PC-3 (cell line): Measurements from ENCODE around the gene MGARP. TPM values are rescaled to one million over a fixed set of nuclear protein-coding genes. Genes with fewer than 3 reads are reported as not detected.

Experiments used
- ATAC-seq: fragments of 200-7000 bp; cut with Tn5 transposase; 2 replicates; pipeline ENCODE4 v1.9.1; 2020; ENCODE audit warnings: mild to moderate bottlenecking, moderate library complexity
- BruUV-seq: library from RNA; stranded (reverse); fragments of 400-500 nt; replicated peaks from 2 replicates; lab custom pipeline; 2021; lab: Mats Ljungman, UMichigan
- CTCF ChIA-PET: fragments of 300-600 bp; sonication (Branson Sonifier 250); formaldehyde crosslinking; loops from one replicate; lab custom pipeline; 2022; ENCODE audit warnings: antibody characterized with exemption; lab: Charles Lee
- POLR2A ChIA-PET: fragments of 300-600 bp; sonication (Branson Sonifier 250); formaldehyde crosslinking; loops from one replicate; lab custom pipeline; 2022; ENCODE audit warnings: antibody characterized with exemption; ENCODE audit not compliant: unreplicated experiment; lab: Charles Lee
- DNase-seq: peaks from one replicate; pipeline ENCODE4 v3.0.0-alpha.2; 2015
- H2AFZ ChIP-seq: fragments of 300-600 bp; sonication (generic); 2 replicates; pipeline ENCODE4 v1.6.0; 2016; ENCODE audit warnings: antibody characterized with exemption, low read length
- H3F3A ChIP-seq: fragments of 300-600 bp; sonication (generic); one replicate; pipeline ENCODE4 v1.6.0; 2017; ENCODE audit warnings: antibody characterized with exemption, low read length, control low read depth, mild to moderate bottlenecking; ENCODE audit not compliant: unreplicated experiment
- H3K27ac ChIP-seq: fragments of 300-600 bp; sonication (generic); 2 replicates; pipeline ENCODE4 v1.5.1; 2016; ENCODE audit warnings: mild to moderate bottlenecking, low read length
- H3K27me3 ChIP-seq: fragments of 300-600 bp; sonication (generic); 2 replicates; pipeline ENCODE4 v1.6.1; 2016; ENCODE audit warnings: low read length, mixed read lengths
- H3K36me3 ChIP-seq: fragments of 300-600 bp; sonication (generic); 2 replicates; pipeline ENCODE4 v1.6.1; 2016; ENCODE audit warnings: low read depth, mixed run types, low read length, mixed read lengths
- H3K4me1 ChIP-seq: fragments of 300-600 bp; sonication (generic); 2 replicates; pipeline ENCODE4 v1.5.1; 2016; ENCODE audit warnings: low read length; ENCODE audit not compliant: insufficient read depth
- H3K4me2 ChIP-seq: fragments of 300-600 bp; sonication (generic); 2 replicates; pipeline ENCODE4 v1.6.0; 2016; ENCODE audit warnings: low read length
- H3K4me3 ChIP-seq: fragments of 300-600 bp; sonication (generic); 2 replicates; pipeline ENCODE4 v1.5.1; 2016; ENCODE audit warnings: mild to moderate bottlenecking, low read length, mixed read lengths
- H3K79me2 ChIP-seq: fragments of 300-600 bp; sonication (generic); 2 replicates; pipeline ENCODE4 v1.6.1; 2017; ENCODE audit warnings: low read length, mixed read lengths
- H3K9ac ChIP-seq: fragments of 300-600 bp; sonication (generic); 2 replicates; pipeline ENCODE4 v1.6.0; 2016; ENCODE audit warnings: mild to moderate bottlenecking, low read length
- H3K9me2 ChIP-seq: fragments of 300-600 bp; sonication (generic); replicated peaks from 2 replicates; pipeline ENCODE4 v1.6.1; 2016; ENCODE audit warnings: mixed run types, low read length, mixed read lengths
- H3K9me3 ChIP-seq: fragments of 300-600 bp; sonication (generic); 2 replicates; pipeline ENCODE4 v1.6.1; 2016; ENCODE audit warnings: low read length, mixed read lengths
- H4K20me1 ChIP-seq: fragments of 300-600 bp; sonication (generic); 2 replicates; pipeline ENCODE4 v1.6.1; 2016; ENCODE audit warnings: low read length, mixed read lengths
- CTCF ChIP-seq: fragments of 300-600 bp; sonication (generic); conservative IDR thresholded peaks from 2 replicates; pipeline ENCODE4 v1.5.1; 2017; ENCODE audit warnings: antibody characterized with exemption, low read depth, mild to moderate bottlenecking, low read length
- EZH2 ChIP-seq: fragments of 300-600 bp; sonication (generic); IDR thresholded peaks from one replicate; pipeline ENCODE4 v1.6.1; 2017; ENCODE audit warnings: antibody characterized with exemption, mild to moderate bottlenecking, low read length; ENCODE audit not compliant: unreplicated experiment
- EZH2phosphoT487 ChIP-seq: fragments of 300-600 bp; sonication (generic); IDR thresholded peaks from 2 replicates; pipeline ENCODE4 v1.6.1; 2018; ENCODE audit warnings: mild to moderate bottlenecking, antibody characterized with exemption, low read length, borderline replicate concordance
- intact Hi-C: fragments of 100-400 bp; cut with micrococcal nuclease; formaldehyde crosslinking; loops from 2 replicates; pipeline ENCODE4 v1.9.0; 2023
- total RNA-seq: library from RNA; depleted of rRNA; stranded (reverse); fragments of >200 nt; gene quantifications from 2 replicates; pipeline ENCODE4 v1.2.3, GENCODE V29; 2014

MGARP gene
- total RNA-seq, 1 experiment from 2014 or later, result 0.33 TPM

GRCh38 chr4:139253713-139254112, 26.3 kb downstream of the MGARP start:
- Histone ChIP-seq H3K4me1 (no peaks in the 10 kb centered on the region), H3K79me2 (no peaks in the 10 kb centered on the region), H3K9me3 (no peaks in the 10 kb centered on the region), H4K20me1 (no peaks in the 10 kb centered on the region), H3K27ac (no peak overlapping the region), H3K9me2 (no peaks in the 10 kb centered on the region), H3K4me3 (no peak overlapping the region), H2AFZ (no peak overlapping the region), H3F3A (no peaks in the 10 kb centered on the region), H3K27me3 (no peaks in the 10 kb centered on the region), H3K9ac (no peak overlapping the region), H3K36me3 (no peaks in the 10 kb centered on the region), H3K4me2 (no peak overlapping the region)
- BruUV-seq, result no TSS peak
- TF ChIP-seq EZH2phosphoT487 (no peak), CTCF (no peak), EZH2 (no peak)
- POLR2A ChIA-PET, result no interaction called here
- intact Hi-C loops, result no loop called here
- CTCF ChIA-PET, result no interaction called here
- DNase-seq (no peak), ATAC-seq (no peak)

GRCh38 chr4:139253046-139253445, 27.0 kb downstream of the MGARP start:
- Histone ChIP-seq H3K4me3 (no peak overlapping the region), H3K4me1 (no peaks in the 10 kb centered on the region), H3K4me2 (no peak overlapping the region), H3K36me3 (no peaks in the 10 kb centered on the region), H4K20me1 (no peaks in the 10 kb centered on the region), H3K9me3 (no peaks in the 10 kb centered on the region), H3K79me2 (no peaks in the 10 kb centered on the region), H3F3A (no peaks in the 10 kb centered on the region), H2AFZ (no peak overlapping the region), H3K27me3 (no peaks in the 10 kb centered on the region), H3K9me2 (no peaks in the 10 kb centered on the region), H3K27ac (no peak overlapping the region), H3K9ac (no peak overlapping the region)
- no peak for ATAC-seq
- intact Hi-C loops, result no loop called here
- POLR2A ChIA-PET, result no interaction called here
- BruUV-seq, result no TSS peak
- no peak for DNase-seq
- TF ChIP-seq CTCF (no peak), EZH2 (no peak), EZH2phosphoT487 (no peak)
- CTCF ChIA-PET, result no interaction called here

GRCh38 chr4:139247700-139248238, 32.3 kb downstream of the MGARP start:
- no peaks in the 10 kb centered on the region for H3K36me3 ChIP-seq
- ChIA-PET POLR2A (interaction anchor here (0.5 kb wide), 1 partner anchor 409 kb away, joined by 3 read pairs; no protein-coding TSS in a partner anchor), CTCF (no interaction called here)
- H2AFZ ChIP-seq, result no peak overlapping the region
- no peak for ATAC-seq
- no TSS peak for BruUV-seq
- intact Hi-C loops, result no loop called here
- H3K4me2 ChIP-seq, result no peak overlapping the region
- H3K4me1 ChIP-seq, result peaks cover 28% of the 10 kb centered on the region
- H3F3A ChIP-seq, result peaks cover 6% of the 10 kb centered on the region
- H3K9ac ChIP-seq, result no peak overlapping the region
- H4K20me1 ChIP-seq, result no peaks in the 10 kb centered on the region
- no peak for DNase-seq
- H3K79me2 ChIP-seq, result no peaks in the 10 kb centered on the region
- H3K27me3 ChIP-seq, result no peaks in the 10 kb centered on the region
- TF ChIP-seq CTCF, result no peak
- no peaks in the 10 kb centered on the region for H3K9me2 ChIP-seq
- H3K27ac ChIP-seq, result no peak overlapping the region
- no peak overlapping the region for H3K4me3 ChIP-seq
- H3K9me3 ChIP-seq, result no peaks in the 10 kb centered on the region
